Measurements from ENCODE around the gene PARN. TPM values are rescaled to one million over a fixed set of nuclear protein-coding genes. Genes with fewer than 3 reads are reported as not detected.
A peak's percentile ranks its signal among the peaks of the same experiment; 100 is the strongest.

PARN gene
- total and polyA plus RNA-seq, 7 donors, result 10.3 to 20.9 (median 14.1) TPM

DNA sequence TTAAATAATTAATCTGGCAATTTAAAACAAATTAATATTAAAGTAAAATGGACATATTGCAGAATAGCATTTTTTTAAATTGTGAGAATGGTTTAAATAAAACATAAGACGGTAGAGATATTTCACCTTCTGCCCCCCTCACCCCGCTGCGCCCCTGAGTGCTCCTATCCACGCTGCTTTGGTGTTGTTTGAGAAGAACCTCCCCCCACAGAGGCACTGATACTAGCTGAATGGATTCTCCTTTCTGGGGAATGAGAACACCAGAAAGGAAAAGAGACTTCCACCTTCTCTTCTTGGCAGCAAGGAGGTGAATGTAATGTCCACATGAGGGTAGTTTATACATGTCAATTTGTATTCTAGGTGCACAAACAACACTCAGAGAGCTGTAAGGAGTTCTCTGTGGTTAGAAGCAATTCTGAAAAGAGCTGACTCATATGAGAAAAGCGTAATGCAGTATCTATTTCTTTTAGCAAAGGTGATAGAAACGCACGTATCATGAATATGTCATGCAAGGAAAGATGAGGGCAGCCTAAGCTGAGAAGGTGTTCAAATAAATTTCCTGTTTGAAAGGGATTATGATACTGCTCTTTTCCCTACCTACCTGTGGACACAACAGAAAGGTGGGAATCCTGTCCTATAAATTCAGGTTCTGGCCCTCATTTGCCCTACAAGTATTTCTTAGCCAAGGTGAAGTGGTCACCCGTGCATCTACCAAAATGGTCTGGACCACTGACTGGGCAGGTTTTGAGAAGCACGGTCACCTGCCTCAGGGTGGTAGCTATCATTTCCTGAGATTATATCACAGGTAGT, 126.9 kb downstream of the PARN start:
- no peaks in the 10 kb centered on the region for H3K36me3 ChIP-seq (ENCODE audit: insufficient read depth in 1 of 2, low read depth in 1 of 2)
- ATAC-seq (peak in 1 of 4 donors; percentile 26), DNase-seq (no peak)
- TF ChIP-seq, protein P1, sequence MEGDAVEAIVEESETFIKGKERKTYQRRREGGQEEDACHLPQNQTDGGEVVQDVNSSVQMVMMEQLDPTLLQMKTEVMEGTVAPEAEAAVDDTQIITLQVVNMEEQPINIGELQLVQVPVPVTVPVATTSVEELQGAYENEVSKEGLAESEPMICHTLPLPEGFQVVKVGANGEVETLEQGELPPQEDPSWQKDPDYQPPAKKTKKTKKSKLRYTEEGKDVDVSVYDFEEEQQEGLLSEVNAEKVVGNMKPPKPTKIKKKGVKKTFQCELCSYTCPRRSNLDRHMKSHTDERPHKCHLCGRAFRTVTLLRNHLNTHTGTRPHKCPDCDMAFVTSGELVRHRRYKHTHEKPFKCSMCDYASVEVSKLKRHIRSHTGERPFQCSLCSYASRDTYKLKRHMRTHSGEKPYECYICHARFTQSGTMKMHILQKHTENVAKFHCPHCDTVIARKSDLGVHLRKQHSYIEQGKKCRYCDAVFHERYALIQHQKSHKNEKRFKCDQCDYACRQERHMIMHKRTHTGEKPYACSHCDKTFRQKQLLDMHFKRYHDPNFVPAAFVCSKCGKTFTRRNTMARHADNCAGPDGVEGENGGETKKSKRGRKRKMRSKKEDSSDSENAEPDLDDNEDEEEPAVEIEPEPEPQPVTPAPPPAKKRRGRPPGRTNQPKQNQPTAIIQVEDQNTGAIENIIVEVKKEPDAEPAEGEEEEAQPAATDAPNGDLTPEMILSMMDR (IDR thresholded peaks at IDR 0.05), result no peak
- no peaks in the 10 kb centered on the region for H3K9me3 ChIP-seq
- no peak overlapping the region for H3K4me3 ChIP-seq
- H3K27ac ChIP-seq, result peak overlapping the region; percentile 88
- 79 to 92% (median 82%) methylated on average over 9 of the region's 9 CpGs for WGBS, 3 donors
- H3K27me3 ChIP-seq (ENCODE audit: insufficient read depth in 3 of 3, low read length in 2 of 3), result no peaks in the 10 kb centered on the region
- peaks cover 82% of the 10 kb centered on the region for H3K4me1 ChIP-seq
- intact Hi-C loops (cut with DNase I), result no loop called here

DNA sequence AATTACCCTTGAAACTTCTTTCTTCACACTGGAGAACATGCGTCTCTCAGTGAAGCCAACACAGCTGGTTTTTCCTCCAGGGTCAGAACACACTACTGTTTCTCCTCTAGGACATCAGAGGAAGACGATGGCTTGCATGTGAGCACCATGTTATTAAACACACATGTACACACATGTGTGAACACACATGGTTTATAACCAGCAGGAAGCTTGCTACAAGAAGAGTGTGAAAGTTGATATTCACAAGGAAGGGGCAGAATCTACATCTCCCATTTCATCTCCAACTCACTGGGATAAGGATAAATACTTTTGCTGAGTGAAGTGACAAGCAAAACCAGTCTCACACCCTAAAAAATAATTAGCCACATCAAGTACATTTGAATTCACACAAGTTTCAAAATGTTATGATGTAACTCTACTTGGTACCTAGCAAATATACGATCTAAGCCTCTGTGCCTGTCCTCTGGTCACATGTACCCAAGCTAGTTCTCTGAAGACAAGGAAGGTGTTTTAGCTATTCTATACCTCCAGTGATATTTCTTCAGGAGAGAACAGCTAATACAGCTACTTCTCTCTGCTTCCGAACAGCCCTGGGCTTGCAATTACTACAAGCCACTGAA, 127.7 kb downstream of the PARN start:
- peaks cover 90% of the 10 kb centered on the region for H3K4me1 ChIP-seq
- no peak for DNase-seq
- no peaks in the 10 kb centered on the region for H3K36me3 ChIP-seq (ENCODE audit: insufficient read depth in 1 of 2, low read depth in 1 of 2)
- H3K9me3 ChIP-seq, result no peaks in the 10 kb centered on the region
- 44 to 74% (median 54%) methylated on average over 4 of the region's 4 CpGs for WGBS, 3 donors
- TF ChIP-seq, protein P1 (IDR thresholded peaks at IDR 0.05), result no peak
- peak overlapping the region; percentile 88 for H3K27ac ChIP-seq
- no peak overlapping the region for H3K4me3 ChIP-seq
- intact Hi-C loops (cut with DNase I), result no loop called here
- ATAC-seq, result peak in 2 of 4 donors; percentile 13 to 14
- H3K27me3 ChIP-seq (ENCODE audit: insufficient read depth in 3 of 3, low read length in 2 of 3), result no peaks in the 10 kb centered on the region

DNA sequence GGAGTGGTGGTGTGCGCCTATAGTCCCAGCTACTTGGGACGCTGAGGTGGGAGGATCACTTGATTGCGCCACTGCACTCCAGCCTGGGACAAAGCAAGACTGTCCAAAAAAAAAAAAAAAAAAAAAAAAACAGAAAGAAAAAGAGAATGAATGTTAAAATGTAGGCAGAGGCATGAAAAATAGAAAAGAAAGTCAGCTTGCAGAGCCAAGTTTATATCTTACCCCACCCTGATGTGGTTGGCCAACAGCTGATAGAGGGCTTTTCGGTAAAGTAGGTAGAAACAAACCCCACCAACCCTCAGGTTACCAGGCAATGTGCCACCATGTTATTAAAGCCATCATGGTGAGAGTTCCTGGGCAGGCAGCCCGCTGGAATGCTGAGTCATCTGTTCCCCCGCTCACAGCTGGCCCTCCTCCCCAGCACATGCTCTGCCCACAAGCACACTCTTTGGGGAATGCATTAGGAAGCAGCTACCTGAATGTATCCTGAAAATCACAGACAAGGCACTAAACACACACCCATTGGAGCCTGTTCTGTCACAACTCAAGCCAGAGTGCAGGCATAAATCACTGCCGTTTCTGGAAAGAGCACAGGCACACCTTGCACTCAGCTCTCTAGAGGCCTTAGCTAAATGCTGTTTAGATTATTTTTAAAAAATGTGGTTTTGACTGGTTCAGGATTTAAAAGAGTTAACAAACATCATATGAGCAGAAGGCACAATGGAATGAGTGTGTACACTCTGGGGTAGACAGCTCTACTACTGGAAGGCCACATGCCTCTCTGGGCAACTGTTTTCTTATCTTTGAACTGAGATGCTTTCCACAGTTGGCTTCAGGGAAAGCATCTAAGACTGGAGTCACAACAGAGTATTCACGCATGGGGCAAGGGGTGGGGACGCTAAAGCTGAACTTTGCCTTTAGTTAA, 128.5 kb downstream of the PARN start:
- TF ChIP-seq, protein P1 (IDR thresholded peaks at IDR 0.05), result no peak
- Histone ChIP-seq H3K27me3 (ENCODE audit: insufficient read depth in 3 of 3, low read length in 2 of 3) (no peaks in the 10 kb centered on the region), H3K9me3 (no peaks in the 10 kb centered on the region), H3K27ac (peak overlapping the region; percentile 88), H3K4me1 (peaks cover 96% of the 10 kb centered on the region), H3K4me3 (peak overlapping the region; percentile 16), H3K36me3 (ENCODE audit: insufficient read depth in 1 of 2, low read depth in 1 of 2) (no peaks in the 10 kb centered on the region)
- intact Hi-C loops (cut with DNase I), result no loop called here
- DNase-seq (peak; percentile 90 to 95), ATAC-seq (peak; percentile 87 to 95 (median 89))
- 19 to 28% (median 20%) methylated on average over 9 of the region's 9 CpGs for WGBS, 3 donors

DNA sequence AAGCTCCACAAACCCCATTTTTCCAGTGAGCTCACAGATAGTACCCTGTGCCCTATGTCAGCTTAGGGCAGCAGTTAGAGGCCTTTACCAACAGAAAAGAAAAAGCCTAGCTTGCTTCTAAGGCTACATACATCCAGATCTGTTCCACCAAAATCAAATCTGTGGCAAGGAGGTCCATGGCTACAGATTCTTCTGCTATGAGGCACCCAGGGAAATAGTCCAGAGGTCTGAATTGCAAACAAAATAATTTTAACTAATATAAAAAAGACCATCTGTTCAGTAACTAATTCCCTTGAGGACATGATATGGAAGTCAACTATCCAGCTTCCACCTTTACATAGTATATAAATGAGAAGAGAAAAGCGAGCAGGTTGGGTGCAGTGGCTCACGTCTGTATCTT, 129.3 kb downstream of the PARN start:
- Histone ChIP-seq H3K4me1 (peaks cover 95% of the 10 kb centered on the region), H3K27me3 (ENCODE audit: insufficient read depth in 3 of 3, low read length in 2 of 3) (no peaks in the 10 kb centered on the region), H3K9me3 (no peaks in the 10 kb centered on the region), H3K4me3 (no peak overlapping the region), H3K36me3 (ENCODE audit: insufficient read depth in 1 of 2, low read depth in 1 of 2) (no peaks in the 10 kb centered on the region), H3K27ac (peak overlapping the region; percentile 88)
- TF ChIP-seq, protein P1 (IDR thresholded peaks at IDR 0.05), result no peak
- intact Hi-C loops (cut with DNase I), result no loop called here
- 73 to 93% (median 73%) methylated on average over 2 of the region's 2 CpGs for WGBS, 3 donors
- ATAC-seq (no peak), DNase-seq (no peak)

All from psoas muscle (tissue), 8 donors.